Ovary (tissue), 3 donors: ENCODE data around the gene EIF3L.

Experiments
- CTCF ChIP-seq, 3 donors: fragments of 450-650 bp in 2 of 3; fragments of 200-600 bp in 1 of 3; IDR thresholded peaks; one replicate each; pipeline versions ENCODE4 v1.5.1 to v1.8.0; 2016 to 2022; ENCODE audit warnings: antibody characterized with exemption in 3 of 3, mild to moderate bottlenecking in 1 of 3
- POLR2A ChIP-seq: fragments of 450-650 bp; IDR thresholded peaks from one replicate; pipeline ENCODE4 v1.6.1; 2017; ENCODE audit warnings: antibody characterized with exemption, mild to moderate bottlenecking, moderate library complexity
- donor health status: DM: no; HTN: no; CAD: no.

GRCh38 chr22:37891926-37892325, 42.7 kb downstream of the EIF3L start:
- no peak for TF ChIP-seq CTCF (IDR thresholded peaks at IDR 0.05)
- TF ChIP-seq POLR2A: no peak
